Central memory CD4-positive, alpha-beta T cell (primary cell): Measurements from ENCODE around the gene CCIN.
"Not testable (repeated sequence)": the region's sequence is repeated elsewhere in the genome, so short reads cannot be mapped to it uniquely, and the experiment has no call there.

ENCODE experiments used
- DNase-seq: peaks from one replicate; pipeline ENCODE4 v3.0.0; 2022
- total RNA-seq, 3 experiments: gene quantifications; one replicate each; lab custom pipeline; 2026; lab: John Stamatoyannopoulos, UW

CCIN gene
- 0 to 0.77 (median 0) reads per million in 3 experiments for total RNA-seq

DNA sequence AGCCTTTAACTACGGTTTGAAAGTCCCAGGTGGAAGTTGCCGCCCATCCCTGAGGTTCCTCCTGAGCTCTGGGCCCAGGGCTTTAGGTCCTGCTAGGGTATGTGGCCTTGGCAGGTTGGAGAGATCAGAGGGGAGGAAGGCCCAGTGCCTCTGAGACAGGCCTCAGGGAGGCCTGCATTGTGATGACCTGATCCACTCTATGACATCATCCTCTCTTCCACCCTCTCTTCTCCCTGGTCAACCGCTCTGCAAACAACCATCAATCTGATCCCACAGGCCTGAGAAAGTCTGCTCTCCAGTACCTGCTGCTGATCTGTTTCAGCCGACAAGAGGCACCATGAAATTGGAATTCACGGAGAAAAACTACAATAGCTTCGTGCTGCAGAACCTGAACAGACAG is at the start of gene CCIN:
TSS of gene CCIN (plus strand) at position 223 of the 400 bp plus-strand sequence. CDS start at position 338, 115 bp downstream.
- no peak for DNase-seq

DNA sequence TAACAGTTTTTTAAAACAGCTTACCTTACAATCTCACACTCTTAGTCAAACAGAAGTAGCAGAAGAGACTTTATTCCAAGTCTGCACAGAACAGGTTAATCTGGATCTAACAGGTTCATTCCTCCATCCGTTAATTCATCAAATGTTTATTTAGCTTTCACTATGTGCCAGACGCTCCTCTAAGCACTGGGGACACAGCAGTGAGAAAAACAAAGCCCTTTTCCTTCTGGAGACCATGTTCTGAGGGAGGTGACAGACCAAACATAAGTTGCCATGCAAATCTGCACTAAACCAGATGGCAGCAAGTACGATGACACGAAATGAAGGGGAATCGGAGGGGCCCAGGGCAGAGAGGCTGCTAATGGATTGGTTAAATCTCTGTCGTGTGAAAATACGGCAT is 49.7 kb upstream of the CCIN start:
- DNase-seq: no peak

DNA sequence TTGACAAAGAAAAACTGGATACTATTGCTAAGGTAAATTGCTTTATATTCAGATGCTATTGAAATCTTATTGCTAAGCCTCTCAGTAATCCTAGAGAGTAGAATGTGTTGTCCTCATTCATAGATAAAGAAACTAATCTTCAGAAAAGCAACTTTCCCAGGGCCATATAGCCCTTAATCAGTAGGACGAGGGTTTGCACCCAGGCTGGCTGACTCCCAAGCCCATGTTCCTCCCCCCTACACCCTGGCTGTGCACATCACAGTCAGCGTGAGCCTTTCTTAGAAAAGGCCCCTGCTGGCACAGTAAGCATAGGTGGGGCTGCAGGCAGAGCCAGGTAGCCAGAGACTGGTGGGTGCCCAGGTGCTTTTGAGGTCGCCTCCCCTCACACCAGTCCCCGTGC is 48.5 kb upstream of the CCIN start:
- DNase-seq: no peak

DNA sequence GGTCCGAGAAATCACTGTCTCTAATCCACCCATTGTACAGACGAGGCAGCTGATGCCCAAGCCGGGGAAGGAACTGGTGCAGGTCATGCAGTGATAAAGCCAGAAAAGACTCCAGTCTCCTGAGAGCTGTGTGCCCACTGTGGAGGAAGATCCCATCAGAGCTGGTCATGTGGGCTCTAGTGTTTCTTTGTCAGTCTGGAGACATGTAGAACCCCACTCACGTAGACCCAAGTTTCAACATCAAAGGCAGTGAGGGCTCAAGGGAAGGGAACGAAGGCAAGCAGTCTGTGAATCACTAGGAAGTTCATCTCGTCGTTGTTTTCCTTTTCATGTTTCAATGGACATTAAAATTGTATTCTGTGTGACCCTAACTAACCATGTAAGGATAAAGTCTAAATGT is 47.2 kb upstream of the CCIN start:
- no peak for DNase-seq

DNA sequence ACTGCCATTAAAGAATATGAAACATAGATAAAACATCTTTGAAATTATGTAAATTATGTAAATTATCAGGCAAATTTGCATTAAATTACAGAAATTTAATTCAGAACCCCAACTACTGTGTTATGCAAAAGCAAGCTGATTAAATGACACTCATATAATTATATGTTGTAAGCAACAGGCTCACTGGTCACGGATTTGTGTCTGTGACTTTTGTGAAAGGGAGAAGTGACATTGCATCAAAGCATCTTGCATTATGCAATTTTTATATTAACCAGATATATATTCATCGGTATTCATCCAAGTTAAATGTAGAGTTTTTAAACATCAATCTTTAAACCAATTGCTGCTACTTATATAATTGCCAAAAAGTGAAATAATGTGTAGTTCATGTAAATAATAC is 45.7 kb upstream of the CCIN start:
- DNase-seq: no peak

DNA sequence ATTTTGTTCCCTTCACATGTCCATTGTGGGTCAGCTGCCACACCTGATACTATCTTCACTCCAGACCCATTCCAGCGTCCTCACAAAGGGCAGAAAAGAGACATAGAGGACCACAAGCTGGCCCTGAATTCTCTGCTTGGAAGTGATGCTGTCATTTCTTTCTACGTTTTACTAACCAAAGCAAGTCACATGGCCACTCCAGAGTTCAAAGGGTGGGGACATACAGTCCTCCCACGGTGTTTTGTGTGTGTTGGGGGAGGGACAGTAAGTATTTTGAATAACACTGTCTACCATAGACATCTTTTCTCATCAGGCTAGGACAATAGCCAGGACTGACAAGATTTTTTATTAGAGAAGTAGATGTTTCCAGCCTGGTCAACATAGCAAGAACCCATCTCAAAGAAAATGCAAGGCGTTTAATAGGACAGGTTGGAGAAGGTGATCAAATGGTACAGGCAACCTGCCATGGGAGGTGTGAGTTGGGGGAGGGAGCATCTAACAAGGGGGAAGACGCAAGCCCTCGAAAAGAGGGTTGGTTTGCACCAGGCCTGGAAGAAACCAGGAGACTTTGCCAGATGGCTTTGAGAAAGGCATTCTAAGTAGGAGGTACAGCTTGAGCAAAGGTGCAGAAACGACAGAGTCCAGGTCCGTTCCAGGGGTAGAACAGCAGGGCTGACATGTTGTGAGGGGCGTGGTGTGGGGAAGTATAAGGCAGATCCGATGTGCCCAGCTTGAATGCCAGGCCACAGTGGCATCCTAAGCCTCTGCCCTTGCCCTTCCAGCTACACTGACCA is 43.9 kb upstream of the CCIN start:
- DNase-seq: no peak

DNA sequence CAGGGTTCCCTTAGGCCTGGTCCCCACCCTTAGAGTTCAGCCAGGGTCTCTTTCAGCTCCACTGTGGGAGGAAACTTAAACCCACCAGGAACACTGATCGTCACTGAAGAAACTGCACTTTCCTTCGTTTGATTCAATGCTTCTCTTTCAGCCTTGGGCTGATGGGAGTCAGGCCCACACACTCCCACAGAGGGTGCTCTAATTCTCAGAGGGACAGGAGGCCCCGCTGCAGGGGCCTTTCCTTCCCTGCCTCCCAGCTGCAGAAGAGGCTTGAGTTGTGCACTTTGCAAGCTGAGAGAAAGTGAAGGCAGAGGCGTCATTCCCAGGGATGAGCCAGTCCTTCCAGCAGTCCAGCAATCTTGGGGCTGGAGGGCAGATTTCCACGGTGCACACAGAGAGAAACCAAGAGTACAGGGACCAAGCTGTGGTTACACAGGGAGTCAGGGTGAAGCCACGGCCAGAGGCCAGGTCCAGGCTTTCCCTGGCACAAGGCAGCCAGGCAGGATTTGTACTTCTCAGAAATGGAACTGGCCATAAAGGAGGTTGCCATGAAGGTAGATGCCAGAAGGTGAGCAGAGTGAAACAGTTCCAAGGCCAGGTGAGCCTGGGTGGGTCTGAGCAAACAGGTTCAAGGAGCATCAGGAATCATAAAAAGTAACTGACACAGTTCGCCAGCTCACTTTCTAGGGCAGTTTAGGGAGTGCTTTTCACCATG is 43.0 kb upstream of the CCIN start:
- DNase-seq: no peak

DNA sequence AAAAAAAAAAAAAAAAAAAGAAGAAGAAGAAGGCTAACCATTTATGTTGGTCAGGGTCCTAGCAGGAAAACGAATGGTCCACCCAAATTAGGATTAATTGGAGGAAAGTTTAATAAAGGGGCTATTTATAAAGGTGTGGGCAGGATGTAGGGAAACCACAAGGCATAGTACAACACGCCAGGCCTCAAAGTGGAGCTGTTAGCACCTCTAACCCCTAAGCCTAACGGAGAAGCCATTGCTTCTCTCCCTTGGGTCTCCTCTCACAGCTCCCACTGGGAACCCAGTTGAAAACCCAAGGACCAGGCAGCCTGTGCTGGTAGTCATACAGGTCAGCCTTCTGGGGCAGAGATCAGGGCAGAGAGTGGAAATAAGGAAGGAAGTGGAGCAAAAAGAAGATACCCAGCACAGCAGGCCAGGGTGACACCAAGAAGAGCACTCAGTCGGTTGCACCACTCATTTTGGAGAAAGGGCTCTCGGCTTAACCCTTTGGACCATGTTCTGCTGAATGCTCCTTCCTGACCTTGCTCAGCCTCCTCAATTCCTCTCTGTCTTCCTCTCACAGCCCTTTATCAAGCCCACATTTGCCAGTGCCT is 41.4 kb upstream of the CCIN start:
- DNase-seq: no peak

DNA sequence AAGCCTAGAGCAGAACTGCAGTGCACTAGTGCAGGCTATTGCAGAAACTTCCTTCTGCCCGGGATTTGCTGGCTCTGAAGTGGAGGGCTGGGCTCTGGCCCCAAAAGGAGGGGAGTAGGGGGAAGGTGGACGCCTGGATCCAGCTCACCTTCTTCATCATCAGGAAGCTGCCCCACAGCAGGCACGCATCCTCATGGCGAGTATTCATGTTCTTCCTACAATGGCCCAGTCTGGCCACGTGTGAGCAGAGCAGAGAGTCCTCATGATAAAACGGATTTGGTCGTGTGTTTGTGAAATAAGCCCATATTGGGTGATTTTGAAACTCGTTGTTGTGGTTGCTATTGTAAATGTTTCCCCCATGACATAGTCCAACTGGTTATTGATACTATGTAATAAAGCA is 40.8 kb upstream of the CCIN start:
- no peak for DNase-seq

DNA sequence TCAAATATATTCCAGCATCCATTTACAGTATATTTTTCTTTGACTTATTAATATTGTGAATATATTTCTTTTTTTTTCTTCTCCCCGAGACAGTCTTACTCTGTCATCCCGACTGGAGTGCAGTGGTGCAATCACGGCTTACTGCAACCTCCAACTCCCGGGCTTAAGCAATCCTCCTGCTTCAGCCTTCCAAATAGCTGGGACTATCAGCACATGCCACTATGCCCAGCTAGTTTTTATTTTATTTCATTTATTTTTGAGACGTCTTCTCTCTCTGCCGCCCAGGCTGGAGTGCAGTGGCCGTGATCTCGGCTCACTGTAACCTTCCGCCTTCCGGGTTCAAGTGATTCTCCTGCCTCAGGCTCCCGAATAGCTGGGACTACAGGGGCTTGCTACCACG is 40.0 kb upstream of the CCIN start:
- DNase-seq: no peak

DNA sequence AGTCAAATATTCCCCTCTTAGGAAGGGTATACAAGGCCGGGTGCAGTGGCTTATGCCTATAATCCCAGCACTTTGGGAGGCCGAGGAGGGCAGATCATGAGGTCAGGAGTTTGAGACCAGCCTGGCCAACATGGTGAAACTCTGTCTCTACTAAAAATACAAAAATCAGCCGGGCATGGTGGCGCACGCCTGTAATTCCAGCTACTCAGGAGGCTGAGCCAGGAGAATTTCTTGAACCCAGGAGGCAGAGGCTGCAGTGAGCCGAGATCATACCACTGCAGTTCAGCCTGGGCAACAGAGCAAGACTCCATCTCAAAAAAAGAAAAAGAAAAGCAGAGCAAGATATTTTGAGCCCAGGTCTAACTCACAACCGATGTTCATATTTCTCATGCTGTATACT is 37.5 kb upstream of the CCIN start:
- DNase-seq: not testable (repeated sequence)

DNA sequence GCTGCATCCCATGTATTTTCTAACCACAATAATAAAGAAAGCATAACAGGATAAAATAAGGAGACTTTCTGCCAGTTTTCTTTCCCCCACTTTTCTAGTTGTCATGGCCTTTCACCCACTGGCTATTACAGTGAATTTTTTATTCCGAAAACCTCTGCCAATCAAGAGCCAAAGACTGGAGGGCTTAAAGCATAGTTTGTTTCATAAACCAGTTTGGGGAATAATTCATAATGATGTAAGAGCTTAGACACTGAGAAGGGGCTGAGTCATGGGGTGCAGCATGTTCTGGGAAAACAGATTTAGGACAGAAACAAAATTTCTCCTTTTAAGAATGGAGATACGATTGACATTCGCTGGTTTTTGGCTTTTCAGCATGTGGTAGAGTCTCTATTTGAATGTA is 37.1 kb upstream of the CCIN start:
- DNase-seq: no peak

DNA sequence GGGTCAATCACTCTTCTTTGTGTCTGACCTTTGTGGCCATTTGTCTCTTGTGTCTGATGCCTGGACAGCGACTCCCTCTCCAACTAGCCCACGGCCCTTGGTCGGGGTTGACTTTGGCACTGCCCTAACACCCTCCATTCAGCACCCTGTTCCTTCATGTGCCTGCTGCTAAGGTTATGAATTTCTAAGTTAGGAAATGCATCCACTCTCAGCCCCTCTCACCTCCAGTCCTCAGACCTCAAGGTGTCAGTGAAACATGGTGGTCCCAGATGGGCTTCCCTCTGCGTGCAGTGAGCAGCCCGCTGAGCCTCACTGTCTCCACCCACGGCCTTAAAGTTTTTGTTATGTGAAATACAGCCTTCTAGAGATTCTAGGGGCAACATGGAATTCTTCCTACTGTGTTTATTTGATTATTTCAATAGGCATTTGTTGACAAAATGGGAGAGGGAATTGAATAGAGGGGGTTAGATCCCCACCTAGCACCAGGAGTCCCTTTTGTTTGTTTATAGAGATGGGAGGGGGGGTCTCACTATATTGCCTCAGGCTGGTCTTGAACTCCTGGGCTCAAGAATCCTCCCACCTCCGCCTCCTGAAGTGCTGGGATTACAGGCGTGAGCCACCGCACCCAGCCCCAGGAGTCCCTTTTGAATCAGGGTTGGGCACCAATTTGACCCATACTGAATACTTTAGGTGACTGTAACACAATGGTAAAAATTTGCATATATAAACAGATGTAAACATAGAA is 34.3 kb upstream of the CCIN start:
- no peak for DNase-seq

DNA sequence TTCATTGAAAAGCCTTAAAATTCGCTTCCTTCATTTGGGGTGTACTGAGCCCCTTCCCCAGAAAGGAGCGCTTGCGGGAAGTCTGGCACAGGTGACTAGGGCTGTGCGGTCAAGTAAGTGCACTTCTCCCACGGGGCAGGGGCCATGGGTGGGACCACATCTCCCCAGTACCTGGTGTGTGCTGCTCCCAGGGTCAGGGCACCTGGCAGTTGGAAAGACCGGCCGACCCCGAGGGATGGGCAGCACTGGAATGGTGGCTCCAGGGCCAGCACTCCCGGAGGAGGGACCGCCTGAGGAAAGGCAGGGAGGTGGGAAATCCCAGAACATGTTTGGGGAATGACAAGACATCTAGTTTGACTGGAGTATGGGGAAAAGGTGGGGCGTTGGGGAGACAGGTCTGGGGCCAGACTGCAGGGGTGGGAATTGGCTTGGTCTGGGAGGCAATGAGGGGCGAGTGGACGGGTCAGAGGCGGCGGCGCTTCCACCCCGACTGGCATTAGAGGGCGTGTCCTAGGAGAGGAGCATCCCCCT is 33.4 kb upstream of the CCIN start:
- DNase-seq: no peak

DNA sequence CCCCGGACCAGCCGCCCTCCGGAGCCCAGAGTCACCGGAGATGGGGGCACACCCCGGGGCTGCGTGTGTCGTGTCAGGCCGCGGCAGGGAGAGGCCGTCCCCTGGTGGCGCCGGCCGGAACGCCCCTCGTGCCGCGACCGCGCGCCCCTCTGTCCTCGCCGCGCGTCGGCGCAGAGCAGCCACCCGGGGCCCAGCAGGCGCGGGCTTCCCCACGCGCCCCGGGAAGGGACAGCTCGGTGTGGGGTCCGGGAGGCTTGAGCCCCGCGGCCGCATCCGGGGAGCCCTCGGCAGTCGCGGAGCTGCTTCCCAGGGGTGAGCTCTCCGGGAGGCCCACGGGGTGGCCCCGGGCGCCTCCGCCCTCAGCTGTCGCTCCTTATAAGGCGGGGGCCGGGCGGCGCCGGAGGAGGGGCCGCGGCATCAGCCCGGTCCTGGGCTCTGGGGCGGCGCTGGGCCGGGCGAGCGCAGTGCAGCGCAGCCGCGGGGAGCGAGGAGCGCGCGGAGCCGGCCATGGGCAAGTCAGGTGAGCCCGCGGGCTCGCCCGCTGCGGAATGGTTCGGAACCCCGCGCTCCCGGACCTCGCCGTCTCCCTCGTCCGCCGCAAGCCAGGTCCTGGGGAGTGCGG is 32.8 kb upstream of the CCIN start, which contains the start of gene GLIPR2:
TSS of gene GLIPR2 (plus strand) at position 462 of the 622 bp plus-strand sequence. CDS start at position 508, 46 bp downstream.
- peak; percentile 78 for DNase-seq

DNA sequence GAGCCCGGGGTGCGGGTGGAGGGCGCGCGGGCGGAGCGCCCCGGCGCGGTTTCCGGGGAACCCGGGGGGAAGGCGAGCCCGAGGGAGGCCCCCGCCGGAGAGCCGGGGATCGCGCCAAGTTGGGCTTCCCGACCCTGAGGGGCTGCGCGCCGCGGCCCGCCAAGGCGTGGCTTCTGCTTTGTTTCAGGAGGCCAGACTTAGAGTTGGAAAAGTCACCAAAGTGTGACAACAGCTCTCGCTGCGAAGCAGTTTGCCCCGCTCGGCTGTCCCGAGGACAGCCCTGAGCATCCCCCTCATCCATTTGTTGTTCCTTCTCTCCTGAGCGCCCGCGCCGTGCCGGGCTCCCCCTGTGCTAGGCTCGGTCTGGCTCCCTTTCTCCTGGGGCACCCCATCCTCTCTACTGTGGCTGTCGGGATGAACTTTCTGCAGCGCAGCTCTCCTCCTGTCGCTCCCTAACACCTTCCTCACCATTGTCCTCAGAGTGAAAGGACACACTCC is 32.2 kb upstream of the CCIN start:
- DNase-seq: no peak

DNA sequence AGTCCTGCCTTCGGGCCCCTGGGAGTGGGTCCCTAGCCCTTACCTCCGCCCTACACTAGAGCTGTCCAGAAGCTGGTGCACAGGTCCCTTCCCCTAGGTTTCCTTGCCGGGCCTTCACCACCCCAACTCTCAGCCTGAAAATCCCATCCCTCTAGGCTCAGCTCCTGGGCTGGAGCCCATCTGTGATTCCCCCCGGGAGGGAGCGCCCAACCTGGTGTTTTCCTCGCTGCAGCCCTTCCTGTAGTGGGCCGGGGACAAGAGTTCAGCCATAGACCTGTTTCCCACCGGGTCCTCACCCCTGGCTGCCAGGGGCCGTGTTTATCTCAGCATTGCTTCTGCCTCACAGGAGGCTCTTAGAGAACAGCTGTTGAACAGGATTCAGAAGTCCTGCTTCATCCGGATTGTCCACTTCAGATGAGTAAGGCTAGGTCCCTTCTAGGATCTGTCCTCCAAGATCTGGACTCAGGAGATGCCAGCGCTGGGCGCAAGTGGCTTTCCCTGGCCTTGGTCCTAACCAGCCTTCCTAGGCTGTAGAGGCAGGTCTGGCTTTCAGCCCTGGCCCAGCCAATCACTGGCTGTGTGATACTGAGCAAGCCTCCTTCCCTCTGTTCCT is 31.7 kb upstream of the CCIN start:
- DNase-seq: no peak

DNA sequence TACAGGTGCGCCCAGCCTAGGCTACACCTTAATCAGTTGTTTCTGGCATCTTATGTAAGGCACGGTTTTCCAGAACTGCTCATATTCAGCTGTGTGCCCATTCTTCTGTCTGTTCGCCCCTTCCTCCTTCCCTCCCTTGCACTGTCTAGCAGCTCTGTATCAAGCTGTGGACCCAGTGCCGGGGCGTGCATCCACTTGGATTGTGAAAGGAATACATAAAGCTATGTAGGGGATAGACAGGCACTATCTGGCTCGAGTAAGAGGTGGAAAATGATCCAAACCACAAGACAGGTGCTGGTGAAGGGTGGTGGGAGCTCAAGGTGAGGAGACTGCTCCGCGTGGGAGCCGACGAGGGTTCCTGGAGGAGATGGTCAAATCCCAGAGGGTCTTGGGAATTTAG is 30.7 kb upstream of the CCIN start:
- no peak for DNase-seq

DNA sequence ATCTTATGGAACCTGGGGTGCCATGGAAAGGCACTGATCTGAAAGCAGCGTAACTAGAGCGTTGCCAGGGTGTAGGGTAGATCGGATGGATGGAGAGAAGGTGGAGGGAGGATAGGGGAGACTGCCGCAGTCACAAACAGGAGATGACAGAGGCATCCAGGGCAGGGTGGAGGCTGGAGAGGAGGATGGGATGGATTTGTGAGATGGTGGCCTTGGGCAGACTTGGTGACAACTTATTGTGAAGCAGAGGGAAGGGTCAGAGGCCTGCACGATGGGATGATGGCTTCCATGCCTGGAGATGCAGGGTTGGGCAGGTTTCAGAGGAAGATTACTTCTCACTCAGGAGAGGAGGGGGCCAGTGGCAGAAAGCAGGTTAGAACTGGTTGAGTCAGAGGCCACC is 30.3 kb upstream of the CCIN start:
- no peak for DNase-seq

DNA sequence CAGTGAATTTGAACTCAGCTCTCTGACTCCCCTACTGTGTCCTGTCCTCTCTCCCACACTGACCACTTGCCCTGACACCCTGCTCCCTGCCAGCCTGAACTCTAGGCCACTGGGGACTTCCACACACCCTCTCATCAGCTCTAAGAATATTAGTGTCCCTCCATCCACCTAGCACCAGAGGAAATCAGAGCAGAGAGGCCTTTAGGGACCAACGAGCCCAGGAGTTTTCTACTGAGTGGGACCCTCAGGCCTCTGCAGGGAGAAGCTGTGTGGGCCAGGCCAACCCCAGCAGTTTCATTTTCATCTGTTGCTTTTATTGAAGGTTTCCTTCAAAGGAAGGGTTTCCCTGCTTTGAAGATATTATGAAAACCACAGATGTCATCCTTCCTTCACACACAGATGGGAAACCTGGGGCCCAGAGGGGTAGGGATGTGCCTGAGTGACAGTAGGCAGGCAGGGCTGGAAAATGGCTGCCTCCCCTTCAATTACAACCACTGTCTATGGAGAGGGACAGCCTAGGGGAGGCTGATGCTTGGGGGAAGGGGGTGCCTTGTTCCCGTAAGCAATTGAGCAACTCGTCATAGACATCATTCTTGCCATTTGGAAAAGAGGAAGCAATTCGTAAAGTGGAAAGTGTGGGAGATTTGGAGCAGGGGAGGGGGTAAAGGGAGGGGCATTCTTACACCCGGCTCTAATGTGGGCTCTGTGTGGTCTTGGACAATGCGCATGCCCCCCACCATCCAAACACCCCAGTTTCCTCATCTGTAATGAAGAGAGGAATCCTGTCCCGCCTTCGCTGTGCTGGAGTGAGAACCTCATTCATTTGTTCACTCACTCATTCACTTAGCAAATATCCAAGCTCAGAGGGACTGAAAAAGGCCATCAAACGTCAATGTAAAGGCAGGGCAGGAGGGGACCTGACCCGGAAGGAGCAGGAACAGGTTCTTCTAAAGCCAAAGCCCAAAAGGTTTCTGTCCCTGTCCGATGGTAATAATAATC is 28.8 kb upstream of the CCIN start:
- peak; percentile 61 for DNase-seq
